HG02970 (cell line): ENCODE data around the gene CETP.

Experiments used
- ATAC-seq: cut with Tn5 transposase; IDR thresholded peaks from one replicate; pipeline ENCODE4 v1.9.1; 2021; ENCODE audit warnings: mild to moderate bottlenecking, moderate library complexity, moderate number of reproducible peaks; ENCODE audit not compliant: unreplicated experiment, low FRiP score

Gene CETP

DNA sequence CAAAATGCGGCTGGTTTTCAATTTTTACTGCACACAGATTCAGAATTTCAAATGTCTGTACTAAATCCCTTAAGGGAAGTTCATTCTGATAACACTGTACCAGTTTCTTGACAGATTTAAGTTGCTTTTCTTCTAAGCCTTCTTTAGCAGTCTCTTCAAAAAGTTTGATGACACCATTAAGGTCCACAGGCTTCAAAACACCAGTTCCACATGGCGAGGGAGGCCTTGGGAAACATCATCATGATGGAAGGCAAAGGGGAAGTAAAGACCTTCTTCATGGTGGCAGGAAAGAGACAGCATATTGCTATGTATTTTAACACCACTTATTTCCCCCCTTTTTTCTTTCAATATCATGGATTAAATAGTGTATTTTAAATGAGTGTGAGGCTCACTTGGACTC lies 52.2 kb downstream of the CETP start:
- ATAC-seq = no peak

DNA sequence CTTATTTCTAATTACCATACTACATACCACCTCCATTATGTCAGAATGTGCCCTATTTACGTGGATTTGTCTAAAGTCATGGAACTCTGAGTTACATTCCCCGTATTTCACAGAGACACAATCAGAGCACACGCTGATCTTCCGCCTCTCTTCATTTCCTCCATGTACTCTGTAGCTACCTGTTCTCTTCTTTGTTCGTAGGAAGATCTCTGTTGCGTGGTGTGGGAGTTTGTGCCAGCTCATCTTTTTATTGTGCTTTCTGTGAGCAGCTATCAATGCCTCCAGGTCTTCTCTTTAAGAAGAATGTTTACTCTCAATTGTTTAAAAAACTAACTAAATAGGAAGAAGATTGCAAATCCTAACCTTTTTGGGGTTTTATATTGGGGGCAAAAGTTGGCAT lies 54.6 kb downstream of the CETP start:
- no peak for ATAC-seq

- ATAC-seq = no peak
These were observed 55.1 kb downstream of the CETP start for GRCh38 chr16:57016831-57017230.

DNA sequence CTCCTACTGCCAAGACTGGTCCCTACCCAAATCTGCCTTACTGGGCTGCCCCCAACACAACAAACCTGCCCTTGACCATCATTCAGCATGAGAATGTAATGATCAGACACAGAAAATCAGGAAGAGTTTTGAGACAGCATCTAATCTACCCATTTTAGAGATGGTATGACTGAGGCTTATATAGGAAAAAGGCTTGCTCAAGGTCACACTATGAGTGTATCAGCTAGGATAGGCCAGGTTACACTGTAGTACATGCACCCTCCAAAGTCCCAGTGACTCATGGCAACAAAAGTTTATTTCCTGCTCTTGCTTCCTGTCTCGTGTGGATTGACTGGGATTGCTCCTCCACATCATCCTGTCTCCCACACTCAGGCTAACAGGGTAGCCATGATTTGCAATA lies 55.5 kb downstream of the CETP start:
- ATAC-seq = no peak

- ATAC-seq = no peak
These were observed 58.0 kb downstream of the CETP start for GRCh38 chr16:57019746-57020145.

GRCh38 chr16:57020651-57021050 lies 58.9 kb downstream of the CETP start:
- no peak for ATAC-seq

- ATAC-seq = no peak
These were observed 60.0 kb downstream of the CETP start for GRCh38 chr16:57021757-57022156.

- no peak for ATAC-seq
These were observed 60.7 kb downstream of the CETP start for GRCh38 chr16:57022445-57022844.

GRCh38 chr16:57023541-57024249 lies 61.9 kb downstream of the CETP start:
- no peak for ATAC-seq

DNA sequence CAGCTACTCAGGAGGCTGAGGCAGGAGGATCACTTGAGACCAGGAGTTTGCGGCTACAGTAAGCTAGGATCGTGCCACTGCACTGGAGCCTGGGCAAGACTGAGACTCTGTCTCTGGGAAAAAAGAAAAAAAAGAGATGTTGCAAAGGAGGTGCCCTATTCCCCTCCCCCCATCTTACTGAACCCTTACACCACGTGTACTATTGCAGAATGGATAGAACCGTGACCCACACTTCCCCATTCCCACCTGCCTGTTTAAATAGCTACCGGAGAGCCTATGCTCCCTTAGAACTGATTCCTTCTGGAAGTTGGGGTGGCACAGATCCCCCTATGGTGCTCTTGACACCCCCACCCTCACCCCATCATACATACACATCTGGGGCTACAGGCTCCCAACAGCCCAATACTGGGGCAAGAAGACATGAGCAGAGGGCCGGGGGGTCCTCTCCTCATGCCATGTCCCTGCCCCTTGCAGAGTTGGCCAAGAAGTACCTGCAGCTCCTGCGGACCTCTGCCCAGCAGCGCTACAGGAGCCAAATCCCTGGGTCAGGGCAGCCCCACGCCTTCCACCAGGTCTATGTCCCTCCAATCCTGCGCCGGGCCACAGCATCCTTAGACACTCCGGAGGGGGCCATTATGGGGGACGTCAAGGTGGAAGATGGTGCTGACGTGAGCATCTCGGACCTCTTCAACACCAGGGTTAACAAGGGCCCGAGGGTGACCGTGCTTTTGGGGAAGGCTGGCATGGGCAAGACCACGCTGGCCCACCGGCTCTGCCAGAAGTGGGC lies 63.3 kb downstream of the CETP start:
- ATAC-seq = no peak

GRCh38 chr16:57025941-57026777 lies 64.4 kb downstream of the CETP start:
- ATAC-seq = no peak

- ATAC-seq = no peak
These were observed 65.0 kb downstream of the CETP start for GRCh38 chr16:57026778-57027062.

DNA sequence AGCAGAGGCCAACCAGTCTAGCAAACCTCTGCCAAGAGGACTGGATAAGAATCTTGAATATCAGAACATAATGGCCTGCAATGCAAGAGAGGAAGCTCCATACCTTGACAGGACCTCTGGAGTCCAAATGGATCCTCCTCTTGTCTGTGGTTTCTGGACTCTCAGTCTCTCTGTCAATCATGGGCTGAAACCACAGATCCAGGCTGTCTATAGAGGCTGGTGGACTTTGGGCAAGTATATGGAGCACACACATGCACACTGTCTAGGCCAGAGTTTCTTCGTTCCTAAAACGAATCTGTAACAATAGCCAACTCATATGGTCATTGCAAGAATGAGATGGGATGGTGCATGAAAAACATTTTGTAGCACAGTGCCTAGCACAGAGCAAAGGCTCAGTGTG lies 65.3 kb downstream of the CETP start:
- no peak for ATAC-seq

- ATAC-seq = no peak
These were observed 66.3 kb downstream of the CETP start for GRCh38 chr16:57028086-57028485.

- no peak for ATAC-seq
These were observed 67.7 kb downstream of the CETP start for GRCh38 chr16:57029161-57030160.

DNA sequence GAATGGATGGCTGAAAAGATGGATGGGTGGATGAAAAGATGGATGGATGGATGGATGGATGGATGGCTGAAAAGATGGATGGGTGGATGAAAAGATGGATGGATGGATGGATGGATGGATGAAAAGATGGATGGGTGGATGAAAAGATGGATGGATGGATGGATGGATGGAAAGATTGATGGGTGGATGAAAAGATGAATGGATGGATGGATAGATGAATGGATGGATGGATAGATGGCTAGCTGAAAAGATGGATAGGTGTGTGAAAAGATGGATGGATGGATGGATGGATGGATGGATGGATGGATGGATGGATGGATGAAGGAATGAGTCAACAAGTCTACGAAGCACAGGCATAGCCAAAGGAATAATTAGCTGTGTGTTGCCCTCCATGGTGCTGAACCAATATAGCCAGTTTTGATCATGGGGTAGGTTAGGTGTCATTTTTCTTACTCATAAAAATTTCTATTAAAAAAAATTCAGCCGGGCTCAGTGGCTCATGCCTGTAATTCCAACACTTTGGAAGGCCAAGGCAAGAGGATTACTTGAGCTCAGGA lies 68.7 kb downstream of the CETP start:
- ATAC-seq = no peak

DNA sequence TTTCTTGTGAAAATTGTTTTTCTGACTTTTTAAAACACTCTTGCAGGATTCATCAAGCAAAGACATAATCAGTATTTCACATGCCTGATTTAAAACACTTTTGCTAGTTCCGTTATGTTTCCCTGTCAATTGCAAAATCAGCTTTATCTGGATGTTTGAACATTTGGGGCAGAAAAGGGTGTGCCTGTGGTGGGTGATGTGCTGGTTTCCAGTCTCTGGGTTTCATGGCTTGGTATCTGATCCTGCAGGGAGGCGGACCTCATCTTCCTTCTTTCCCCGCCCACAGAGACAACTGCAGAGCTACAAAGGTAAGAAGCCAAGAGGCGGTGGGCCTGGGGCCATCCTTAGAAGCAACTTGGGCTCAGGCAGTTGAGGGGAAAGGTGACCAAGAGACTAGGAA lies 69.4 kb downstream of the CETP start:
- no peak for ATAC-seq

DNA sequence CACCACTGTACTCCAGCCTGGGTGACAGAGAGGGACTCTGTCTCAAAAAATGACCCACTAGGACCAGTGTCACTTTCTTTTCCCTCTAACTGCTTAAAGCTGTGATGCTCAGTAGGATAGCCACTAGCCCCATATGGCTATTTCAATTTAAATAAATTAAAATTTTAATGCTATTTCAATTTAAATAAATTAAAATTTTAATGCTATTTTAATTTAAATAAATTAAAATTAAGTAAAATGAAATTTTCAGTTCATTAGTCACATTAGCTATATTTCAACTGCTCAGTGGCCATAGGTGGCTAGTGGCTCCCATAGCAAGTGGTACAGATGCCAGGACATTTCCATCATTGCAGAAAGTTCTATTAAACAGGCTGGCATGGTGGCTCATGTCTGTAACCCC lies 70.6 kb downstream of the CETP start:
- no peak for ATAC-seq

DNA sequence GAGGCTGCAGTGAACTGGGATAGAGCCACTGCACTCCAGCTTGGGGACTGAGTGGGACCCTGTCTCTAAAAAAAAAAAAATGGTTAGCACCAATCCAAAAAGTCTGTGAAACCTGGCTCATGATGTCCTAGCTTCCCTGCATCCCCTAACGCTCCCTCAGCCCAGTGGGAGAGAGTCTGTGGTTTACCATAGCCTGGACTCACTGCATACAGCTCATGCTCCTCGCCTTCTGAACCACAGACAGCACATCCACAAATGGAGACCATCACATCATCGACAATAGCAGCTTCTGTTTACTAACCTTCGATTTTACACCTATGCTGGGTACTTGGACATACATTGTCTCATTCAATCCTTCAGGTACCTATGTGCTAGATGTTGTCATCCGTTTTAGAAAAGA lies 71.2 kb downstream of the CETP start:
- ATAC-seq = no peak
